GM15510 (cell line): ENCODE results near the gene PERM1.

Source experiments
- POLR2A ChIP-seq: IDR thresholded peaks from 3 replicates; pipeline ENCODE4 v1.6.1; 2011; ENCODE audit warnings: borderline replicate concordance; ENCODE audit not compliant: insufficient read length; ENCODE audit errors: extremely low read depth

The PERM1 gene

DNA sequence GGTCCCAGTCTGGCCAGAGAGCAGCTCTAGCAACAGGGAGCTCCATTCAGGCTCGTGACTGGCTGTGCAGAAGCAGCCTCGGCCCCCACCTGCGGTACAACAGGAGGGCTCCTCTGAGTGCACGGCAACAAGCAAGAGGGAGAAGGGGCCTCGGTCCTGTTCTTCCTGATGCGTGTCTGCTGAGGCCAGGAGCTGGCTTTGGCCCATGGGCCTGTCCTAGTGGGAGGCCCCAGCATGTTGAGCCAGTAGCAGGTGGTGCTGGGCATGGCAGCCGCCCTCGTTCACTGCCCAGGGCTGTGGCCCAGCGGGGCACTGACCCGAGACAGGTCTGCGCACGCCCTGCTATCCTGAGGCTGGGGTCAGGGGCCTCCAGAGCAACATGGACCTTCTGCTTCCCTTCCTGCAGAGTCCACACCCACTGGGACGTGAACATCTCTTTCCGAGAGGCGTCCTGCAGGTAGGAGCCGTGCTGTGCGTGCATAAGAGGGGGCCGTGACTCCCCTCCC is 51.2 kb downstream of the PERM1 start:
- no peak for TF ChIP-seq POLR2A

DNA sequence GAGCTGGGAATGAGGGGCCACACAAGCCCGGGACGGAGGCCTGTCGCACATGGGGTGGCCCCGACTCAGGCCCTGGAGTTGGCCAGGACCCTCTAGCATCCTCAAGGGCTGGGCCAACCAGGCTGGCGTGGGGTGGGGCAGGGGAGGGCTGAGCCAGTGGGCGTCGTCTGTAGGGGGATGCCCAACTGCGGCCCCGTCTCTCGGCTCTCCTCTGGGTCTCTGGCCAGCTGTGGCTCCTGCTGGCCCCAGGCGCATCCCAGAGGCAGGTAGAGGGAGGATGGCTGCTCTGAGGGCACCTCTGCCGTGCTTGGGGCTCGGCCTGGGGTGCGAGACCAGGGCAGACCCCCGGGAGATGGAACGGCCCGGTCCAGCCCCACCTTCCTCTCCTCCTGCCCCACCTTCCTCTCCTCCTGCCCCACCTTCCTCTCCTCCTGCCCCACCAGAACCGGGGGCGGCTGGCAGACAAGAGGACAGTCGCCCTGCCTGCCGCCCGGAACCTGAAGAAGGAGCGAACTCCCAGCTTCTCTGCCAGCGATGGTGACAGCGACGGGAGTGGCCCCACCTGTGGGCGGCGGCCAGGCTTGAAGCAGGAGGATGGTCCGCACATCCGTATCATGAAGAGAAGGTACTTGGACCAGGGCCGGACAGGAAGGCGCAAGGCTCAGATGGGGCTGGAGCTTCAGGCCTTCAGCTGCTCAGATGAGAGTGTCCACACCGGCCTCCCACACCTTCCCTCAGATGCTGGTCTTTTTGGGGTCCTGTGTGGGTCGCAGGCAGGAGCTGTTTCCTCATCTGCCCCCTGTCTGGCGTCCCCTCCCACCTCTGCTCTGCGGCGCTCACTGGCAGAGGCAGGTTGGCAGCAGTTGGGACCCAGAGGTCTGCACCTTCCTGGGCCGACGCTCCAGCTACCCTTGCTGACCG is 51.9 kb downstream of the PERM1 start:
- no peak for TF ChIP-seq POLR2A

DNA sequence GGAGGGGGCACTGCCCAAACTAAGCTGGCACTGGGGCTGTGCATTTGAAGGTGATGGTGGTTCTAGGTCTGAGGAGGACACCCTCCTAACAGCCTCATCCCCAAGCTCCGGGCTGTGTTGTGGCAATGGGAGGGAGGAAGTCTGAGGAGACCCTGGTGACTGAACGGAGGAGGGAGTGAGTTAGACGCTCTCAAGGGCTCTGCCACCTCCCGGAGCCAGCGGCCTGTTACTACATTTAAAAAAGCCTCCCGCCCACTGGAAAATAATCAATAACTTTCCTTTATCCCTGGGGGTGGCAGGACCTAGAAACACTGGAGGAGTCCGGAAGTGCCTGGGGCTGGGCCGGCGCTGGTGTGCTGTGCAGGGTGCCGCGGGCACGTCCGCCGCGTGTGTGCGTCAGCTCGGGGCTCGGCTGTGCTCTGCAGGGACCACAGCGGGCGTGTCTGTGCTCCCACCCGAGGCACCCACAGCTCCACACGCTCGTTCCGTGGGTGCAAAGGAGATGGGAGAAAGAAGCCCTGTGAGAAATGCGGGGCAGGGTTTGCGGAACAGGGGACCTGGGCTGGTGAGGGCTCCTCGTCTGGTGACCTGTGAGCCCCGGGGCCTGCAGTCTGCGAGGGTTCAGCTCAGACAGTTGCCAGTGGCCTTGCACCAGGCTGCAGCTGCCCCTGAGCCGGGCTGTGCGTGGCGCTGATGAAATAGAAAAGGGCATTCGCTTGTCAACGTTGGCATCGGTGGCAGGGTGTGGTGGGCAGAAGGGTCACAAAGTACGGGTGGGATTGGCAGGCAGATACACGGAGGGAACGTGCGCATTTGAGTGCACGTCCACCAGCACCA is 52.9 kb downstream of the PERM1 start:
- TF ChIP-seq POLR2A: no peak

DNA sequence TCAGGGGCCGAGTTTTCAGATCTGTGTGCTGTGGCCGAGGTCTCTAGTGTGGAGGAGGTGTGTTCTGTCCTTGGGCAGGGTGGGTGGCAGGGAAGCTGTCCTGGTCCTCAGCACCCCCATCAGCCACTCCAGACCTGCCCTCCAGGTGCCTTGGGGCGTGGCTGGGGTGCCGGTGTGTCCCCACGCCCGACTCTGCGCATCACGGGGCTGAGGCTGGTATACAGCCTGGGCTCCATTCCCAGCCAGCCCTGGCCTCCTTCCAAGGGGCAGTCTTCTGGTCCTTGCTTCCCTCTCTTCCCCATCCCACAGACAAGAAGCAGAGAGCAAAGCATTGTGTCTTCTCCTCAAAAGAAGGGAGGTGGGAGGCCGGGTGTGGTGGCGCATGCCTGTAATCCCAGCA is 54.1 kb downstream of the PERM1 start:
- TF ChIP-seq POLR2A: no peak

DNA sequence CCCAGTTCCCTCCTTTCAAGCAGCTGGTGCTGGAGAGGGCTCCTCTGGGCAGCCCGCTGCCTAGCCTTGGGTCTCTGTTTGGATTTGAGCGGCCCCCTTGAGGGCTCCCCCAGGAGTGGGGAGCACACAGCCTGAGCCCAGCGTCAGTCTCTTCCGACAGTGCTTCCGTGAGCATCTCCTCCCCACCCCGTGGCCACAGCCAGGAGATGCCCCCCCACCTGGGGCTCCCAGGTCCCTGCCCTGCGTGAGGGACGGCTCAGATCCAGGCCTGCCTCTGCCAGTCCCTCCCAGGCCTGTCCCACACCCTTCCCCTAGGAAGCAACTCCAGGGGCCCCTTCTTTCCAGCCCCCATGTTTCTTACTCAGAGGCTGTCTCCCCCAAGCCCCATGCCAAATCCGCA is 54.7 kb downstream of the PERM1 start:
- no peak for TF ChIP-seq POLR2A

DNA sequence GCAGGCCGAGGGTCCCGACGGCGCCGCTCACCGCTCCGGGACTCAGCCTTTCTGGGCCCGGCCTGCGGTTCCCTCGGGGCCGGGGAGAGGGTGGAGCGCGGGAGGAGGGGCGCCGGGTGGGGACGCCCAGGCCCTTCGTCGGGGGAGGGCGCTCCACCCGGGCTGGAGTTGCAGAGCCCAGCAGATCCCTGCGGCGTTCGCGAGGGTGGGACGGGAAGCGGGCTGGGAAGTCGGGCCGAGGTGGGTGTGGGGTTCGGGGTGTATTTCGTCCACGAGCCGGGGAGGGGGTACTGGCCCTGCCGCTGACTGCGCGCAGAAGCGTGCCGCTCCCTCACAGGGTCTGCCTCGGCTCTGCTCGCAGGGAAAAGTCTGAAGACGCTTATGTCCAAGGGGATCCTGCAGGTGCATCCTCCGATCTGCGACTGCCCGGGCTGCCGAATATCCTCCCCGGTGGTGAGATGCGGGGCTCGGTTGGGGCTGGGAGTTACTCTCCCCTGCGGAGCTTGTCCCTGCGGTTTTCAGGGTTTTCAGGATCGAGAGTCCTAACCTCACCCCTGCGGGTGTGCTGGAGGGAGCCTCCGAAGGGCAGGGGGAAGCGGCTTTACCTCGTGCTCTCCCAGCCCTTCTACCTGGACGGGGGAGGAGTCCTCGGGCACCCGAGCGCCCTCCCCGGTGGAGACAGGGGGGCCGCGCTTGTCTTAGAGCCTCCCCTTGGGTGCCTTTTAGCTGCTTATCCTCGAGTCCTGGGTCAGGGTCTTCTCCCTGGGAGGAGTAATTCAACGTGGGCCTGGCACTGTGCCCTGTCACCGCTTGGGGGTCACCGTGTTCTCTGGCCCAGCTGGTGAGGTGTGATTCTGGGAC is 56.1 kb downstream of the PERM1 start:
- TF ChIP-seq POLR2A: no peak
